HK-2 (cell line): ENCODE results near the gene ATP5MC3.
A peak's percentile ranks its signal among the peaks of the same experiment; 100 is the strongest.
"Not testable (repeated sequence)": the region's sequence is repeated elsewhere in the genome, so short reads cannot be mapped to it uniquely, and the experiment has no call there.

Experiments
- DNase-seq: peaks from one replicate; pipeline ENCODE4 v3.0.0-alpha.2; 2018; ENCODE audit not compliant: unreplicated experiment

ATP5MC3 gene

DNA sequence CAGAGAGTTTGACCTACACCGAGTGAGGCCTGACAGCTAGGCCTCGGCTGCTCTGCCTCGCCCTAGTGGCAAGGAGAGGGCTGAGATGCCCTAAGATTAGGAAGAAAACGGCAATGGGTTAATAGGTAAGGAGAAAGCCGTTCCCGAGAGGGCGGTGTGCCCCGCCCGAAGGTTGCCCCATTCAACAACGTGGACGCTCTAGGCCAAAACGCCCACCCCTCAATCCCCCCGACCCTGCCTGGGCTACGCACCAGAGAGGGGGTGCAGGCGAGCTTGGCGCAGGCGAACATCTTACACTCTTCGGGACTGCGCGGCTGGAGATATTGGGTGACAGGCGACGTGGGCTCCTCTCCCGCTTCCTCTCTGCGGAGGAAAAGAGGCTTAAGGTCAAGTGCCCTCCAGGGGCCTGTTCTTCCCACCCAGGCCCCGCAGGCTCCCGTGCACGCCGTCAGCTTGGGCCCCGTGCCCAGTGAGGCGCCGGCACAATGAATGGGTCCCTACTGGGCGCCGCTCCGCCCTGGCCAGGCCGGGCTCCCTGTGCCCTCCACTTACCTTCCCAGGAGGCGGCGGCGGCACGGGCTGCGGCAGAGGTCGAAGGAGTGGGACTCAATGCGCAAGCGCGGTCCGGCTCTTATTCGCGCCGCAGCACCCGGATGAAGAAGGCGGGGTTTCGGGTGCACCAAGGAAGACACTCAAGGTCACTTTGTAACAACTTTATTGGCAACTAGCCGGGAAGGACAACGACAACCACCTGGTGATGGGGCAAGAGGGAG is at the start of gene ATP5MC3:
TSS of gene ATP5MC3 (minus strand) at position 607 of the 773 bp plus-strand sequence. CDS start at position 290, 317 bp downstream.
- DNase-seq, result peak; percentile 92

DNA sequence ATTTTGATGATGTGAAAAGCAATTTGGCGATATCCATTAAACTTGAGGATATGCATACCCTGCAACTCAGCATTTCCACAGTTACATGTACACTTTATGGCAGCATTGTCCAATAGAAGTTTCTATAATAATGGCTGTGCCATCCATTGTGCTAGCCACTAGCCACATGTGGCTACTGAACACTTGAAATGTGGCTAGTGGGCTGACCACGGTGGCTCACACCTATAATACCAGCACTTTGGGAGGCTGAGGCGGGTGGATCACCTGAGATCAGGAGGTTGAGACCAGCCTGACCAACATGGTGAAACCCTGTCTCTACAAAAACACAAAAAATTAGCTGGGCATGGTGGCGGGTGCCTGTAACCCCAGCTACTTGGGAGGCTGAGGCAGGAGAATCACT is 47.1 kb upstream of the ATP5MC3 start:
- DNase-seq, result not testable (repeated sequence)

DNA sequence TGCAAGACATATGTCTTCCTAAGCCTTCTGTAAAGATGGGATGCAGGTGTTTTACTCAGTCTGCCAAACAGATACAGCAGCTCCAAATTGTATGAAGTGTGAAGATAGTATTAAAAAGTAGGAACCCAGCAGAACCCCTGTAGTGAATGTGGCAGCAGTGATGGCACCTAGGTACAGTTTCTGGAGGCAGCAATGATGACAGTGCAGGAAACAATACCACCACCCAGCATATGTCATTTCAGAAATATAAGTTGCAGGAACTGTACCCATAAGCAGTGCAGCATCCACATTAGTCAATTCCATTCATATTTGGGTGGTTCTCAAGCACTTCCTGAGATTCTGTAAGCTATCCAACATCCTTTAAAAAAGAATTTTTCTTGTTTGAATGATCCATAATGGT is 46.7 kb upstream of the ATP5MC3 start:
- DNase-seq, result no peak

DNA sequence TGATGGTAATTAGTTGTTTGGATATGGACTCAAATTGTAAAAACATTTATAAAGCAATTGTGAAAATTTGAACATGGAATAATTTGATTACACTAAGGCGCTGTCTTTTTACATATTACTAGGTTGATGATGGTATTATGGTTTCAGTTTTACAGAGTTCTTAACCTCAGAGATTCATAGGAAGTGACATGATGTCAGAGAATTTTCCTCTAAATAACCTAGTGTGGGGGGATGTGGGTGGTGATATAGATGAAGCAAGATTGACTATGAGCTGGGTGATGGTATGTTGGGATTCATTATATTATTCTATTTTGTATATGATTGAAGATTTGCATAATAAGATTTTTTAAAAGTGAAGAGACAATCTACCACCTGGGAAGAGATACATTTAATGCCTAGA is 45.9 kb upstream of the ATP5MC3 start:
- DNase-seq, result no peak

DNA sequence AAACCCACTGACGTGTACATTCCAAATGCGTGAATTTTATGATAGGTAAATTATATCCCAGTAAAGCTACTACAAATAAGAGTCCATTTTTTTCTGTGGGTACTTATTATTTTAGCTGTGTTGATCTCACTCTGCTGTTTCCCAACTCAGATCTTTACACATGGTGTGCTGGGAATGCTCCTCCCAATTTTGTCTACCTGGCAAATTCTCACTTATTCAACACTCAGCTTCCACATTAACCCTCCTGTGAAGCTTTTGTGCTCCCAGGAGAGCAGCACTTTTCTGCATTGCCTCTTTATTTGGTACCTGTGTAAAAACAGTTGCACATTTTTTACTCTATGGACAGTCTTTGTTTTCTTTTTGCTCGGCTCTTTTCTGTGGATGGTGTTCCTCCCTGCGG is 38.6 kb upstream of the ATP5MC3 start:
- no peak for DNase-seq

DNA sequence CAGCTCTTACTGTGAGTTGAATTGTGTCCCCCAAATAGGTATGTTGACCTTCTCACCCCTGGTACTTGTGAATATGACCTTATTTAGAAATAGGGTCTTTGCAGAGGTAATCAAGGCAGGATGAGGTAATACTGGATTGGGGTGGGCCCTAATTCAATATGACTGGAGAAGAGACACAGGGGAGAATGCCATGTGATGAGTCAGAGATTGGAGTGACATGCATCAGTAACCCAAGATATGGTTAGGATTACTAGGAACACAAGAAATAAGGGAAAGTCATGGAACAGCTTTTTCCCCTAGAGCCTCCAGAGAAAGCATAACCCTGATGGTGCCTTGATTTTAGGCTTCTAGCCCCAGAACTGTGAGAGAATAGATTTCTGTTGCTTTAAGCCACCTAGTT is 37.0 kb upstream of the ATP5MC3 start:
- no peak for DNase-seq

DNA sequence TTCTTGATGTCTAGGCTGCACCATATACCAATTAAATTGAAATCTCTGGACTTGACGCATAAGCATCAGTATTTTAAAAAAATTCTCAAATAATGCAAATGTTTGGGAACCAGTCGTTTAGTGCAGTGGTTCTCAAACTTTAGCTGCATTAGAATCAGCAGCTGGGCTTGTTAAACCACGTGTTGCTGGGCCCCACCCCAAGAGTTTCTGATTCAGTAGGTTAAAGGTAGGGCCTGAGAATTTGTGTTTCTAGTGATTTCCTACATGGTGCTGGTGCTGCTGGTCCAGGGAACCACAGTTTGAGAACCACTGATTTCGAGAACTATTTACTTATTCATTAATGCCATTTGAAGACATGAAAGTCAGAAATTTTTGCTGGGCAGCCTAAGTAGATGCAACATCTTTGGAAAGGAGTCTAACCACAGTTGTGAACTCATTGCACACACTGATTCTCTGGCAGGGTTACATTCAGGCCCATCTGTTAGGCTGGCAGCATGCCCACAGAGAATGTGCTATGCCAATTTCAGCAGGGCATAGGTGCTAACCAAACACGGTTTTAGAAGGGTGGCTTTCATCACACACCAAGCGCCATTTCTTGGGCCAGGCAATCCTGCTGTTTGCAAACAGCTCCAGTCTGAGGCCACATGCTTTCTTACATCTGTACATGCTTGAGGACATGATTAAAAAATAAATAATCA is 26.4 kb upstream of the ATP5MC3 start:
- no peak for DNase-seq

DNA sequence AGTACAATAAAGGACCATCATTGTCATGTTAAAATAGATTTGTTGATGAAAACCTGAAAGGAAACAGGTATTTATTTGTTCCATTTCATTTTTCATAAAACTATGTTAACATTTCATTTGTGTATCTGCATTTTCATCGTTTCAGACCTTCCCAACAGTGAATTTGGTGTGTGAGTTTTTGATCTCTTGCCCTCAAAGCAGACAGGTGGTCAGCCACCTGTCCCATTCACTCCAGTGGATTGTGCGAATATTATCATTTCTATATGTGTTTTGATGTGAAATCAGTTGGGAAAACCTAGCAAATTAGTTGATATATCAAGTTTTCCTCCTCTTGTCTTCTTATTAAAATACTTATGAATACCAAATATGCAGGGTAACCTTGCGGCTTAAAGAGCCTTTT is 25.4 kb upstream of the ATP5MC3 start:
- no peak for DNase-seq

DNA sequence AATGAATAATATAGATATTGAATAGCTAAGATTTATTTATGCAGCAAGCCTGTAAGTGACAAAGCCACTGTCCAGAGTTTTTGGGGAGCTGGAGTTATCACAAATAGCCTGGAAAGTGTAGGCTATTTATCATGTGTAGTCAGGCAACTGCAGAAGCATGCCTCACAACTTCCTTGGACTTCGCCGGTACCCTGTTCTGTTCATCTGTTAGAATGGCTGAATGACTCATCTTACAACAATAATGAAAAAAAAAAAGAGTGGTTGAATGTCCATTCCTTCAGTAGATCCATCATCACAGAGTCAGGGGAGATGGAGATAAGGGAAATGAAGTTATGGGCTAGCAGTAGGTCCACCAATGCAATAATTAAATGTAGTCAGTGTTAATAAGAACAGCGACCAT is 24.0 kb upstream of the ATP5MC3 start:
- DNase-seq, result no peak

DNA sequence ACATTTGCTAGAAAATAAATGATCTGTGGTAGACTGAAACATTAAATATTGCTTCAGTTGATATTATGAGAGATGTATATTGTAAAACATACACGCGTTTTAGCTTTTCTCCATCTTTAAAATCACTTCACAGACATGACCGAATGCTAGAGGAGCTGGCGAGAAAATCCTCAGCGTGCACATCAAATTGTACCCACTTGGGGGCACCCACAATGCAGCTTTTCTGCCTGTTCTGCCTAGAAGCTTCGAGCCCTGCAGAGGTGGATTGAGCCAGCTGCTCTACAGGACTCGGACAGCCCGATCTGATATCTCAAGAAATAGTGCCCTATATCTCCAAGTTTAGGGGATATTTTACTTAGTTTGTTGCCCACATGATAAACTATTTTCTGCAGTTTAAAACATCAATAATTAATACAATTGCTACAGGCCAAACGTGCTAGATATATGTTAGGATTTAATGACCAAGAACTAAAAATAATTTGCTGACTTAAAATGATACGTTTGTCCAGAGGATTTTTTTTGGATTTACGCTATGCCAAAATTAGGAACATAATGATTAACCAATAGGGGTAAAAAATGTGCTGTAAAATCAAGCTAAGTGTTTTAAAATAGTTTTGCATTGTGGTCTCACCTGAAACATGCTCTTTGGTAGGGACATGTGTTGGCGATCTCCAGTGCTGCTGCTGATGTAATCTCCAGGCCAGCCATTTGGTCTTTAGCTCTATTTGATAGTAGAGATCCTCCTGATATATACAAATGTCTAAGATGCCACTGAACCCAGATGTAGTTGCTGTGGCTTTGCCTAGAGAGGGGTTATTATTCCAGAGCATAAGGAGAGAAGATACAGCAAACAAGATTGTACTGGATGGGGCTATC is 22.3 kb upstream of the ATP5MC3 start:
- DNase-seq, result peak; percentile 57

DNA sequence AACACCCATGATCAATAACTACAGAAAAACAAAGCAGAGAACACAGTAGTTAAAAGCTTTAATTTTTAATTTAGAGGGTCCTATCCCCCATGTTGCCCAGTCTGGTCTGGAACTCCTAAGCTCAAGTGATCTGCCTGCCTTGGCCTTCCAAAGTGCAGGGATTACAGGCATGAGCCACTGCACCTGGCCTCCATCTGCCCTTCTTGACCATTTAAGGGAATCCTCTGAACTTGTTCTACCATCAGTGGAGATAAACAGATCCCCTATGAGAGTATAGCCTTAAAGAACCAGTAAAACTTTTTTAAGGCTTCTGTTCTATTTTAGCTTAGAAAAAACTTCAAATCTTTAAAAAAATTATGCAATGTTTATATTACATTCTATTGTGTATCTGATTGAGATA is 13.5 kb upstream of the ATP5MC3 start:
- DNase-seq, result no peak

DNA sequence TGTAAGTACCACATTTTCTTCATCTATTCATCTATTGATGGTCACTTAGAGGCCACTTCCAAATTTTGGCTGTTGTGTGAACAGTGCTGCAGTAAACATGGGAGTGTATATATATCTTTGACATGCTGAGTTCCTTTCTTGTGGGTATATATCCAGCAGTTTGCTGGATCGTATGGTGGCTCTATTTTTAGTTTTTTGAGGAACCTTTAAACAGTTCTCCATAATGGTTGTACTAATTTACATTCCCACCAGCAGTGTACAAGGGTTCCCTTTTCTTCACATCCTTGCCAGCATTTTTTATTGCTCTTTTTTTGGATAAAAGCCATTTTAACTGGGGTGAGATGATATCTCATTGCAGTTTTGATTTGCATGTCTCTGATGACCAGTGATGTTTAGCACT is 7.3 kb upstream of the ATP5MC3 start:
- DNase-seq, result no peak

DNA sequence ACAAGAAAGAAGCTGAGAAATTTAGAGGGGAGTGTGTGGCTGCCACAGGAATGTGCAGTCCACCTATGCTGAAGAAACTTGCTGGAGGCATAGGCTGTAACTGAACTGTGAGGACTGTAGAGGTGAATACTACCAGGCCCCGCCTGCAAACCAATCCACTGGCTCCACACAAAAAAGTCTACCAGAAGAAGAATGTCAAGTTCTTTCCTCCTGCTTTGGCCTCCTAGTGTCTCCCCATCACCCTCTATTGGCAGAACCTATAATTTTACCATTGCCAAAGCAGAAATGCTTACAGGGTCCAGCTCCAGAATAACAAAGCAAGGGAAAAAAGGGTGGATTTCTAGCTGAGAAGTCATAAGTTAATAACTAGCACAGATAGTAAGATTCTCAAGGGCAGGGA is 5.9 kb upstream of the ATP5MC3 start:
- DNase-seq, result peak; percentile 4

DNA sequence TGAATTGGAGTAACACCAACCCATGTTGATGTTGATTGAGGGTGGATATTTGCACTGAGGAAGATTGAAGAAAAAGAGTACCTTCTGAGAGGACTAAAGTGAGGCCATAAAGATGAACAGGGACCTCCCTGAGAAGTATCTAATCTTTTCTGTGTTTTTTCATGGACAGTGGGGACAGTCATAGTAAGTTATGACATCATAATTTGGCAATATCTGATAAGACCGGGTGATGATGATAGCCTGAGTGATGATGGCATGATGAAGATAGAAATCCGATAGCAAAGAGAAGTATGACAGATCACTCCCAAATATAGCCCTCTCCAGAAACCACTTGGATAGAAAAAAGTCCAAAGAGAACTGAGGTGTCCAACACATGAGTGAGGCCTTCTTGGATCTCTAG is 2.2 kb upstream of the ATP5MC3 start:
- no peak for DNase-seq

DNA sequence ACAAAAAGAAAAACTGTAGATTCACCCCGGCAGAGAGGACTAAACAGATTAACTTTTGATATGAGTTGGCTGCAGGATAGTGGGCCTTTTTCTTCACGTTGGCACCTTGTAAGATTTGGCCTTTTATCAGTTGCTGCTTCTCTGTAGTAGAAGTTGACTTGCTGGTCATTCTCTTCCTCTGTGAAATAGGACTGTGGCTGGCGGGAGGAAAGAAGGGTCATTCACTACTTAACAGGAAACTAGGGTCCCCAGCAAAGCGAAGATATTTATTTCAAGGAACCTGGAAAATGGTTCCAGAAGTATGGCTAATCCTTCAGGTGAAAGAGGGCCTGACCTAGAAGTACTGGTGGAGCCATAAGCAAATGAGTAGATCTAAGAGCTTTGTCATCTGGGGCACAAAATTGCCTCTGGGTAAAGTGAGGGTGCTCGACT is 383 bp upstream of the ATP5MC3 start:
- DNase-seq, result no peak

DNA sequence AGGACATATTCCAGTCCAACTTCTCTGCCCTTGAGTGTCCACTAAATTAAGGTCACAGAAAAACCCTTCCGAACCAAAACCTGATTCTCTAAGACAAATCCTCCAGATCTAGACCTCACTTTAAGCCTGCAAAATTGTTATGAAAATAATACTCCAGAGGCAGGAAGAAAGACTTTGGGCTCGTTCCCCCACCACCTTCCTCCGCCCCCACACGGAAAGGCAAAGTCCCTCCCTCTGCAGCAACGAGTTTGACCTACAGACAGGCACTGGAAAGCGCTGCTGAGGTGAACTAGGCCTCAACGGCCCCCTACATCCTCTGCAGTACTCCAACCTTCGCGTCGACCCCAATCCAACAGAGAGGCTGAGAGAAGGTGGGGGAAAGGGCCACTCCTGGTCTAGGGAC is 808 bp downstream of the ATP5MC3 start:
- DNase-seq, result peak; percentile 53

DNA sequence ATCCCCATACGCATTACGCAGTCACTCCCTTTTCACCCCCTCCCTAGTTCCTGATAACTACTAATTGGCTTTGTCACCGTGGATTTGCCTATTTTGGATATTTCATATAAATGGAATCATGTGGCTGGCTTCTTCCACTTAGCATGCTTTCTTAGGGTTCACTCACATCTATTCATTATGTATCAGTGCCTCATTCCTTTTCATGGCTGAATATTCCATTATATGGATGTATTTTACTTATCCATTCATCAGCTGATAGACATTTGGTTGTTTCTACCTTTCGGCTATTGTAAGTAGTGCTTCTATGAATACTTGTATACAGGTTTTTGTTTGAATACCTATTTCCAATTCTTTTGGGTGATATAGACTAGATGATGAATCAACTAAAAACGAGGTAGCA is 4.9 kb downstream of the ATP5MC3 start:
- DNase-seq, result no peak

DNA sequence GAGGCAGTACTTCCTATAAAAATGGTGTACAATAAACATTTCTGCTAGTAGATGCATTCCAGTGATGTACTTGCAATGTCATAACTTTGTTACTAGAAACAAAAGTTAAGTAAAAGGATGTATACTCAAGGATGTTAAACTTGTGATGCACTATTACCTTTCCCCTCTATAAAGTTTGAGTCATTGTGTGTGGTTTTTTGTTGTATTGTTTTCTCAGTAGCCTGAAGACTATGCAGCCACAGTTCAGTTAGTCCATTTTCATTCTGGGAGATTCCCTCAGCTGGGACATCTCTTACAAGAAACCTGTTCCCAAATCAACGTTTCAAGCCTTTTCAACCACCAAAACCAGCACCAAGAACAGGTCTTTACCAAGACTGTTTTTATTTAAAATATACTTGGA is 5.6 kb downstream of the ATP5MC3 start:
- no peak for DNase-seq

DNA sequence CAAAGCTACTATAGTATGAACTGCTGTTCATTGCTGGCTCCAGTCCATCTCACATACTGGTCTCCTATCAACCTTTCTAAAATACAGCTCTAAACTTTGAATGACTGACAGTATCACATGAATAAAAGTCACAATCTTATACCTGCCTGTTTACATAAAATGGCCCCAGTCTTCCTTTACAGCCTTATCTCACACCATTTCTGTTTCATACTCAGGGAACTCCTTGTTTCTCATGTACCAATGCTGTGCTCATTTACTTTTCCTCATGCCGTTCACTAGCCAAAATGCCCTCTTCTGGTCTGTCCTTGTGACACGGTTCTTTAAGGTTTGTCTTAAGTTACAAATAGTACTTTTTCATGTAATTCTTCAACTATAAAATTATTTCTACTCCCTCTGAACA is 6.2 kb downstream of the ATP5MC3 start:
- no peak for DNase-seq

DNA sequence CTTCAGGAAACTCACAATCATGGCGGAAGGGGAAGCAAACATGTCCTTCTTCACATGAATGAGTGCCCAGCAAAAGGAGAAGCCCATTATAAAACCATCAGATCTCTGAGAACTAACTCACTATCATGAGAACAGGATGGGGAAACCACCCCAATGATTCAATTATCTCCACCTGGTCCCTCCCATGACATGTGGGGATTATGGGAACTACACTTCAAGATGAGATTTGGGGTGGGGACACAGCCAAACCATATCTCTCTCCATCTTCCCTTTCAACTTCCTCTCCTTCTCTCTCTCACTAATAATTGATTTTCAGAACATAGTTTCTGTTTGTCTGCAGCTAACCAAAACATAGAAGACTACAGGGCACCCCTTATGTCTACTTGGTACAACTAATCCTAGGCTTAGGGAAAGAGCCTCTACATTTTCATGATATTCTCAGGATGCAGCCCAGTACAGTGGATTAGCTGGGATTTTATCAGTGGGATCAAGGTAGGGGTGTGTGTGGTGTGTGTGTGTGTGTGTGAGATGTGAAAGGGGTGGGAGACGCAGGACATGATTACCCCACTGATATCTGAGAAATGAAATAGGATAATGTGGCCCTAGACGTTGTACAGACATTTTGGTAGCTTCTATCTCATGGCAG is 10.7 kb downstream of the ATP5MC3 start:
- DNase-seq, result no peak

DNA sequence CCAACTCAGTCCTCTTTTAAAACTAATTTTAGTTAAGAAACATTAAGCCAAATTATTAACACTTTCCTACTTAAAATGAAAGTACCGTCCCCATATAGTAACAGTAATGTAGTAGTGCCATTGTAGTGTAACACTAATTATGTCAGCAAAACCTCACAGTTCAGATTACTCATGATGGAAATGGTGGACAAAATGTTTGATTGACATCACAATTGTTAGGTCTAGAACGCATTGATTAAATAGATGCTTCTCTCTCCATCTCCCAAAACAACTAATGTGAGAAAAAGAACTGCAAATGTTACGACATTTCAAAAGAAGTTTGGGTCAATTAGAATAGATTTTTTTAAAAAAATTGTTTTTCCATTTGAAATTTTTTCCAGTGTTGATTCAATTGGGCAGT is 12.3 kb downstream of the ATP5MC3 start:
- no peak for DNase-seq

DNA sequence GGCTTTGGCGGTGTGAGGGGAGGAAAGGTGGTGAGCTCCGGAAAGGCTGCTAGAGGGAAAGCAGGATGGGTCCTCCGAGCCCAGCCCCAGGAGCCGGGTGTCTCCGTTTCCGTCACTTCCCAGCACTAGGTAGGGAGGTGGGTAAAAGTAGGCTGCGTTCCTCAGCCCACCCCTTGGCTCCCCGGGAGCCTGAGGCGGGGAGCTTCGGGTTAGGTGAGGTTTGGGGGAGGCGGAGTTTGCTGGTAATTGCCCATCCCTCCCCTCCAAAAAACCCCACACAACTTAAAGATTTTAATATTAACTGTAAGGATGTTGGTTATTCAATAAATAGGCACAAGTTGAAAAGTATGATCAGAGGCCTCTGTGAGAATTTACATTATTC is 13.0 kb downstream of the ATP5MC3 start:
- DNase-seq, result no peak
